Esophagus muscularis mucosa (tissue), 4 donors: Measurements from ENCODE around the gene NCOR2. TPM values are rescaled to one million over a fixed set of nuclear protein-coding genes. Genes with fewer than 3 reads are reported as not detected.

Experiments
- DNase-seq: peaks from one replicate; pipeline ENCODE4 v3.0.0-alpha.2; 2017; ENCODE audit errors: extremely low spot score
- H3K27ac ChIP-seq, 4 donors: fragments of 200-600 bp; sonication (generic); replicated peaks in 1 of 4; 1 replicate in 3 of 4; 2 replicates in 1 of 4; pipeline ENCODE4 v1.5.1; 2016 to 2019; ENCODE audit warnings: mild to moderate bottlenecking in 1 of 4
- H3K27me3 ChIP-seq, 4 donors: fragments of 200-600 bp; sonication (generic); one replicate each; pipeline versions ENCODE4 v1.5.1 to v1.6.0; 2016 to 2019
- H3K36me3 ChIP-seq, 4 donors: fragments of 200-600 bp; sonication (generic); one replicate each; pipeline ENCODE4 v1.5.1; 2016 to 2019
- H3K4me1 ChIP-seq, 4 donors: fragments of 200-600 bp; sonication (generic); one replicate each; pipeline ENCODE4 v1.5.1; 2016 to 2019
- H3K4me3 ChIP-seq, 4 donors: fragments of 200-600 bp; sonication (generic); 1 replicate in 2 of 4; 2 replicates in 2 of 4; pipeline ENCODE4 v1.5.1; 2016 to 2019; ENCODE audit warnings: mild to moderate bottlenecking in 4 of 4, moderate library complexity in 1 of 4
- H3K9me3 ChIP-seq, 4 donors: fragments of 200-600 bp; sonication (generic); 1 replicate in 3 of 4; 2 replicates in 1 of 4; pipeline ENCODE4 v1.5.1; 2016 to 2019
- EP300 ChIP-seq: sonication (generic); formaldehyde crosslinking; IDR thresholded peaks from one replicate; pipeline ENCODE4 v1.6.1; 2017; ENCODE audit warnings: antibody characterized with exemption
- POLR2A ChIP-seq: fragments of 450-650 bp; IDR thresholded peaks from one replicate; pipeline ENCODE4 v1.6.1; 2017; ENCODE audit warnings: antibody characterized with exemption, moderate library complexity, mild to moderate bottlenecking, low read depth
- POLR2AphosphoS5 ChIP-seq, 2 donors: sonication (generic); formaldehyde crosslinking; IDR thresholded peaks; one replicate each; pipeline ENCODE4 v1.6.1; 2017; ENCODE audit warnings: antibody characterized with exemption in 2 of 2
- WGBS: methylation state at CpG from one replicate; pipeline ENCODE4 v1.1.5; 2018; 5-methylcytosine and 5-hydroxymethylcytosine counted together
- intact Hi-C: fragments of 100-400 bp; cut with DNase I; formaldehyde crosslinking; loops from one replicate; pipeline ENCODE4 v1.15.1; 2023
- total RNA-seq, 4 donors: library from RNA; depleted of rRNA; stranded (reverse); fragments of >200 nt; gene quantifications; one replicate each; pipeline versions ENCODE4 v1.1.0 to v1.2.1, GENCODE V29; 2016
- TF ChIP-seq, protein P1 (sequence below), 3 experiments: fragments of 200-600 bp in 2 of 3; fragments of 450-650 bp in 1 of 3; sonication (generic) in 2 of 3; IDR thresholded peaks; one replicate each; pipeline ENCODE4 v1.5.1; 2017 to 2019; ENCODE audit warnings: antibody characterized with exemption in 3 of 3, mild to moderate bottlenecking in 2 of 3, moderate library complexity in 1 of 3

Gene NCOR2
- total RNA-seq, 4 donors from 2014 or later, result 107 to 188 (median 131) TPM

DNA sequence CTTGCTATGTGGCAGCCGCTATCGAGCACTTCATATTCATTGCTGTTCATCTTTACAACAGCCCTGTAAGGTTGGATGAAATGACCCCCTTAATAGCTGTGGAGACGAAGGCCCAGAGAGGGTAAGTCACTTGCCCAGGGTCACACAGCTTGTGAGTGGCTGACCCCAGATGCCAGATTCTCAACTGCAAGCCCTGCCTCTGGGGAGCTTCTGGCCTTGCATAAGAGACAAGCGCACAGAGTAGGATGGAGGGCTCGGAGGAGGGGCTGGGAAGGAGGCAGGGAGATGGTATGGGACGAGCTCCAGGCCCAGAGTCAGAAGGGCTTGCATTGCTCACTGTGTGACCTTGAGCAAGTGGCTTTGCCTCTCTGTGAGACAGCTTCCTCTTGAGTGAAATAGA lies 27.4 kb upstream of the NCOR2 start:
- WGBS, result 96% methylated on average over 6 of the region's 6 CpGs
- intact Hi-C loops, result no loop called here
- H3K27me3 ChIP-seq, result no peaks in the 10 kb centered on the region
- no peaks in the 10 kb centered on the region for H3K9me3 ChIP-seq
- no peak overlapping the region for H3K27ac ChIP-seq
- DNase-seq, result no peak
- no peak overlapping the region for H3K4me3 ChIP-seq
- no peaks in the 10 kb centered on the region for H3K36me3 ChIP-seq
- peaks cover 0 to 5% (median 0%) of the 10 kb centered on the region in 4 donors for H3K4me1 ChIP-seq
- TF ChIP-seq POLR2A (no peak), EP300 (no peak), POLR2AphosphoS5 (IDR thresholded peaks at IDR 0.05) (no peak)
- TF ChIP-seq, protein P1, sequence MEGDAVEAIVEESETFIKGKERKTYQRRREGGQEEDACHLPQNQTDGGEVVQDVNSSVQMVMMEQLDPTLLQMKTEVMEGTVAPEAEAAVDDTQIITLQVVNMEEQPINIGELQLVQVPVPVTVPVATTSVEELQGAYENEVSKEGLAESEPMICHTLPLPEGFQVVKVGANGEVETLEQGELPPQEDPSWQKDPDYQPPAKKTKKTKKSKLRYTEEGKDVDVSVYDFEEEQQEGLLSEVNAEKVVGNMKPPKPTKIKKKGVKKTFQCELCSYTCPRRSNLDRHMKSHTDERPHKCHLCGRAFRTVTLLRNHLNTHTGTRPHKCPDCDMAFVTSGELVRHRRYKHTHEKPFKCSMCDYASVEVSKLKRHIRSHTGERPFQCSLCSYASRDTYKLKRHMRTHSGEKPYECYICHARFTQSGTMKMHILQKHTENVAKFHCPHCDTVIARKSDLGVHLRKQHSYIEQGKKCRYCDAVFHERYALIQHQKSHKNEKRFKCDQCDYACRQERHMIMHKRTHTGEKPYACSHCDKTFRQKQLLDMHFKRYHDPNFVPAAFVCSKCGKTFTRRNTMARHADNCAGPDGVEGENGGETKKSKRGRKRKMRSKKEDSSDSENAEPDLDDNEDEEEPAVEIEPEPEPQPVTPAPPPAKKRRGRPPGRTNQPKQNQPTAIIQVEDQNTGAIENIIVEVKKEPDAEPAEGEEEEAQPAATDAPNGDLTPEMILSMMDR (IDR thresholded peaks at IDR 0.05), result no peak

GRCh38 chr12:124593851-124594401 lies 26.5 kb upstream of the NCOR2 start:
- 98% methylated on average over 5 of the region's 5 CpGs for WGBS
- Histone ChIP-seq H3K4me3 (no peak overlapping the region), H3K27ac (no peak overlapping the region), H3K9me3 (no peaks in the 10 kb centered on the region), H3K27me3 (no peaks in the 10 kb centered on the region), H3K4me1 (peaks cover 0 to 9% (median 3%) of the 10 kb centered on the region in 4 donors), H3K36me3 (no peaks in the 10 kb centered on the region)
- no peak for DNase-seq
- intact Hi-C loops, result no loop called here
- no peak for TF ChIP-seq POLR2A

DNA sequence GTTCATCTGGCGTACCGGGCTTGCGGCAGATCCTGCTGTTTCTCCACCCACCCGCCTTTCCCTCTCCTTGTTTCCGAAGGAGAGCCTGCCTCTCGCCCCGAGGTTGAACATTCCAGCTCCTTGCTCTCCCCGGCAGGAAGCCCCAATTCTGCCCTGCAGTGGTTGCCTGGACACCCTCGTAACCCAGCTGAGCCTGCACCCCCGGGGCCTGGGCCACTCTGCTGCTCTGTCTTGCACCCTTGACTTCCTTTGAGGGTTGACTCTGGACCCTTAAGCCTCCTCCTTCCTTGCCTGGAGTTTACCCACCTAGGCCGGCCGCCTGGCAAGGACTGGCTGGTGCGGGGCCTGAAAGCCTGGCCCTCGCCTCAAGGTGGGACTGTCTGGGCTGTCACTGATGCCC lies 25.8 kb upstream of the NCOR2 start:
- Histone ChIP-seq H3K27ac (no peak overlapping the region), H3K4me3 (no peak overlapping the region), H3K4me1 (peaks cover 6 to 15% (median 10%) of the 10 kb centered on the region in 4 donors), H3K27me3 (no peaks in the 10 kb centered on the region), H3K9me3 (no peaks in the 10 kb centered on the region), H3K36me3 (no peaks in the 10 kb centered on the region)
- DNase-seq, result no peak
- TF ChIP-seq POLR2AphosphoS5 (IDR thresholded peaks at IDR 0.05), result no peak
- TF ChIP-seq POLR2A, result no peak
- TF ChIP-seq EP300, result no peak
- TF ChIP-seq, protein P1 (IDR thresholded peaks at IDR 0.05), result no peak
- WGBS, result 95% methylated on average over 11 of the region's 14 CpGs
- intact Hi-C loops, result no loop called here

DNA sequence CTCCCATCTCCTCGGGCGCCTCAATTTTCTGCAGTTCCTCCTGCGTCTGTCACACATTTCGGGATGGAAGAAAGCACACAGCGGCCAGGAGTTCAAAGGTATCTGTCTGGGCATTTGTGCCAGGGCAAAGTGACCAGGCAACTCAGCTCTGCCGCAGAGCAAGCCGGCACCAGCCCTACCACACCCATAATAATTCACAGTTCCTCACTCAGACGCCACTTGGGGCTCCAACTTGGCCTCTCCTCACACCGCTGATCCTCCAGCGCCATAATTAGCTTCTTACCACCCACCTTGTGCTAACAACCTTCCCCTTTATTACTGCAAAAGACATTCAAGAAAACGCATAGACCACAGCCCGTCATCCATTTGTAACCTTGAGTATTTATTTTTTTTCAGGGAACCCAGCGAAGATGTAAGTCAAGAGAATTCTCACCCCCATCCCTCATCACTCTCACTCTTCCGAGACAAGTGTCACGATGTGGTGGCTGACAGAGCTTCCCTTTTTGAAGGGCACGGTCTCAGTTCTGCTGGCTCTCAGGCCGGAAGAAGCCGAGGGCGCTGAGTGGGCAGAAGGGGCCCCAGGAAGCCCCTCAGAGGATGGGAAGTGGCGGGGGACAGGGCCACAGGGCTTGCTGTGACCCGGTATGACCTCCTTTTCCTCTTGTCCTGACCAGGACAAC lies 25.2 kb upstream of the NCOR2 start:
- Histone ChIP-seq H3K4me1 (peaks cover 6 to 15% (median 10%) of the 10 kb centered on the region in 4 donors), H3K36me3 (no peaks in the 10 kb centered on the region), H3K9me3 (no peaks in the 10 kb centered on the region), H3K27ac (no peak overlapping the region), H3K4me3 (no peak overlapping the region), H3K27me3 (no peaks in the 10 kb centered on the region)
- DNase-seq, result no peak
- WGBS, result 71% methylated on average over 15 of the region's 21 CpGs
- intact Hi-C loops, result no loop called here
- TF ChIP-seq EP300 (no peak), POLR2AphosphoS5 (IDR thresholded peaks at IDR 0.05) (no peak), POLR2A (no peak)
- TF ChIP-seq, protein P1 (IDR thresholded peaks at IDR 0.05), result no peak

- Histone ChIP-seq H3K4me3 (no peak overlapping the region), H3K36me3 (no peaks in the 10 kb centered on the region), H3K4me1 (peaks cover 6 to 15% (median 10%) of the 10 kb centered on the region in 4 donors), H3K27me3 (no peaks in the 10 kb centered on the region), H3K27ac (no peak overlapping the region), H3K9me3 (no peaks in the 10 kb centered on the region)
- intact Hi-C loops, result no loop called here
- 65% methylated on average over 6 of the region's 6 CpGs for WGBS
- no peak for DNase-seq
- no peak for TF ChIP-seq POLR2AphosphoS5 (IDR thresholded peaks at IDR 0.05)
- TF ChIP-seq, protein P1 (IDR thresholded peaks at IDR 0.05), result no peak
- no peak for TF ChIP-seq EP300
- no peak for TF ChIP-seq POLR2A
These were observed 24.6 kb upstream of the NCOR2 start for GRCh38 chr12:124592050-124592449.
